HCT116 (cell line): ENCODE measurements around the gene CCER1. TPM values are rescaled to one million over a fixed set of nuclear protein-coding genes. Genes with fewer than 3 reads are reported as not detected.

Experiments used
- ATAC-seq: fragments of 200-7000 bp; cut with Tn5 transposase; 2 replicates; pipeline ENCODE4 v1.9.1; 2020; ENCODE audit warnings: mild to moderate bottlenecking, moderate library complexity
- BruUV-seq: library from RNA; stranded (reverse); fragments of 400-500 nt; replicated peaks from 2 replicates; lab custom pipeline; 2021; lab: Mats Ljungman, UMichigan
- CTCF ChIA-PET: fragments of 300-600 bp; sonication (Branson Sonifier 250); formaldehyde crosslinking; loops from one replicate; lab custom pipeline; 2021; ENCODE audit warnings: antibody characterized with exemption; lab: Charles Lee
- POLR2A ChIA-PET: fragments of 300-600, 350-600 bp; sonication (Branson Sonifier 250); formaldehyde crosslinking; loops from one replicate; lab custom pipeline; 2021; ENCODE audit warnings: antibody characterized with exemption; lab: Charles Lee
- RAD21 ChIA-PET, 2 experiments: fragments of 300-600 bp; sonication (Branson Sonifier 250); formaldehyde crosslinking; loops; one replicate each; lab custom pipeline; 2023; ENCODE audit warnings: low total read pairs in 2 of 2; ENCODE audit not compliant: uncharacterized antibody in 2 of 2, unreplicated experiment in 2 of 2, low non-redundant PET in 1 of 2; lab: Charles Lee
- DNase-seq: peaks from one replicate; pipeline ENCODE4 v3.0.0-alpha.2; 2010; ENCODE audit warnings: low read depth, low spot score
- H2AFZ ChIP-seq: fragments of 200-600 bp; shearing (Covaris generic), sonication (generic); 2 replicates; pipeline ENCODE4 v1.6.1; 2017; ENCODE audit warnings: low read depth, mixed run types, mixed read lengths, antibody characterized with exemption, low read length; ENCODE audit not compliant: poor library complexity, severe bottlenecking
- H3K27ac ChIP-seq: 2 replicates; pipeline ENCODE4 v1.5.1; 2012; ENCODE audit warnings: low read depth, low read length
- H3K27me3 ChIP-seq: fragments of 200-600 bp; sonication (generic); 2 replicates; pipeline ENCODE4 v1.6.1; 2016; ENCODE audit warnings: mixed run types, low read length, mixed read lengths; ENCODE audit not compliant: insufficient read depth
- H3K36me3 ChIP-seq, 2 experiments: fragments of 200-500 bp in 1 of 2; fragments of 200-600 bp in 1 of 2; sonication (Bioruptor generic) in 1 of 2; sonication (generic) in 1 of 2; 2 replicates each; pipeline versions ENCODE4 v1.5.1 to v1.6.1; 2014 to 2016; ENCODE audit warnings: low read length in 2 of 2, inconsistent platforms in 1 of 2, mixed read lengths in 1 of 2, mixed run types in 1 of 2; ENCODE audit not compliant: insufficient read depth in 2 of 2, control insufficient read depth in 1 of 2
- H3K4me1 ChIP-seq, 2 experiments: fragments of 200-600 bp in 1 of 2; sonication (generic) in 1 of 2; 2 replicates each; pipeline versions ENCODE4 v1.5.1 to v1.6.1; 2012 to 2017; ENCODE audit warnings: low read length in 2 of 2, inconsistent platforms in 1 of 2, mild to moderate bottlenecking in 1 of 2, mixed read lengths in 1 of 2, mixed run types in 1 of 2, moderate library complexity in 1 of 2; ENCODE audit not compliant: insufficient read depth in 2 of 2, control insufficient read depth in 1 of 2
- H3K4me2 ChIP-seq: fragments of 200-600 bp; sonication (generic); 2 replicates; pipeline ENCODE4 v1.6.1; 2017; ENCODE audit warnings: mixed run types, low read length, mixed read lengths
- H3K4me3 ChIP-seq, 2 experiments: fragments of 200-600 bp in 1 of 2; sonication (generic) in 1 of 2; replicated peaks in 1 of 2; 2 replicates each; pipeline ENCODE4 v1.5.1; 2011 to 2016; ENCODE audit warnings: low read length in 2 of 2, control low read depth in 1 of 2, low read depth in 1 of 2, mild to moderate bottlenecking in 1 of 2, mixed read lengths in 1 of 2, mixed run types in 1 of 2
- H3K79me2 ChIP-seq: fragments of 200-600 bp; sonication (generic); 2 replicates; pipeline ENCODE4 v1.6.1; 2017; ENCODE audit warnings: mild to moderate bottlenecking, mixed run types, low read length, moderate library complexity, mixed read lengths; ENCODE audit not compliant: insufficient read depth
- H3K9ac ChIP-seq: fragments of 200-600 bp; sonication (generic); 2 replicates; pipeline ENCODE4 v1.6.1; 2016; ENCODE audit warnings: low read length, mixed read lengths
- H3K9me2 ChIP-seq: fragments of 200-600 bp; sonication (generic), shearing (Covaris generic); 2 replicates; pipeline ENCODE4 v1.6.1; 2017; ENCODE audit warnings: mixed run types, mild to moderate bottlenecking, moderate library complexity; ENCODE audit not compliant: insufficient read depth
- H3K9me3 ChIP-seq, 2 experiments: fragments of 200-500 bp in 1 of 2; fragments of 200-600 bp in 1 of 2; sonication (Bioruptor generic) in 1 of 2; sonication (generic) in 1 of 2; 2 replicates each; pipeline ENCODE4 v1.6.1; 2014 to 2017; ENCODE audit warnings: low read length in 2 of 2, mixed read lengths in 2 of 2, inconsistent platforms in 1 of 2, low read depth in 1 of 2, mild to moderate bottlenecking in 1 of 2, mixed run types in 1 of 2, moderate library complexity in 1 of 2; ENCODE audit not compliant: control insufficient read depth in 1 of 2, insufficient read depth in 1 of 2
- H4K20me1 ChIP-seq: fragments of 200-600 bp; sonication (generic), shearing (Covaris generic); 2 replicates; pipeline ENCODE4 v1.6.1; 2017; ENCODE audit warnings: mixed run types, mild to moderate bottlenecking, moderate library complexity; ENCODE audit not compliant: insufficient read depth
- CEBPB ChIP-seq: IDR thresholded peaks from 2 replicates; pipeline ENCODE4 v1.6.1; 2012; ENCODE audit warnings: low read depth
- EGR1 ChIP-seq: IDR thresholded peaks from 2 replicates; pipeline ENCODE4 v1.6.1; 2012; ENCODE audit warnings: low read depth
- ELF1 ChIP-seq: IDR thresholded peaks from 2 replicates; pipeline ENCODE4 v1.6.1; 2012; ENCODE audit warnings: low read depth, borderline replicate concordance
- EZH2phosphoT487 ChIP-seq: fragments of 200-600 bp; IDR thresholded peaks from 2 replicates; pipeline ENCODE4 v1.6.1; 2018; ENCODE audit warnings: antibody characterized with exemption, borderline replicate concordance
- FOSL1 ChIP-seq: IDR thresholded peaks from 2 replicates; pipeline ENCODE4 v1.6.1; 2012; ENCODE audit warnings: low read depth
- JUND ChIP-seq: IDR thresholded peaks from 2 replicates; pipeline ENCODE4 v1.6.1; 2012
- POLR2A ChIP-seq: IDR thresholded peaks from 2 replicates; pipeline ENCODE4 v1.7.0; 2011; ENCODE audit warnings: borderline replicate concordance; ENCODE audit not compliant: insufficient read depth, insufficient read length; ENCODE audit errors: extremely low read depth
- RAD21 ChIP-seq: IDR thresholded peaks from 2 replicates; pipeline ENCODE4 v1.6.1; 2012; ENCODE audit warnings: low read depth, mild to moderate bottlenecking
- SP1 ChIP-seq: IDR thresholded peaks from 2 replicates; pipeline ENCODE4 v1.6.1; 2012; ENCODE audit warnings: low read depth
- SRF ChIP-seq: IDR thresholded peaks from 2 replicates; pipeline ENCODE4 v1.6.1; 2012; ENCODE audit warnings: low read depth
- YY1 ChIP-seq: IDR thresholded peaks from 2 replicates; pipeline ENCODE4 v1.6.1; 2011; ENCODE audit warnings: low read length, low read depth, moderate library complexity, mild to moderate bottlenecking; ENCODE audit not compliant: insufficient replicate concordance; ENCODE audit errors: extremely low read depth
- ZNF274 ChIP-seq: fragments of 200-500 bp; sonication (Bioruptor generic); IDR thresholded peaks from 2 replicates; pipeline ENCODE4 v1.6.1; 2014; ENCODE audit warnings: mild to moderate bottlenecking, low read depth, low read length, inconsistent platforms
- intact Hi-C: fragments of 100-400 bp; cut with micrococcal nuclease; formaldehyde crosslinking; loops from 2 replicates; pipeline ENCODE4 v1.10.0; 2022
- total RNA-seq: library from RNA; stranded (reverse); gene quantifications from one replicate; pipeline ENCODE4 v1.2.1, GENCODE V29; 2021; ENCODE audit not compliant: unreplicated experiment
- TF ChIP-seq, protein P1 (sequence below): IDR thresholded peaks from 2 replicates; pipeline ENCODE4 v1.6.1; 2012; ENCODE audit warnings: low read depth
- TF ChIP-seq, protein P2 (sequence below): IDR thresholded peaks from 2 replicates; pipeline ENCODE4 v1.6.1; 2011; ENCODE audit warnings: mild to moderate bottlenecking, low read length, moderate library complexity; ENCODE audit not compliant: insufficient replicate concordance; ENCODE audit errors: extremely low read depth
- TF ChIP-seq, protein P3 (sequence below), 3 experiments: fragments of 200-600 bp in 1 of 3; sonication (generic) in 1 of 3; IDR thresholded peaks in 2 of 3; conservative IDR thresholded peaks in 1 of 3; 2 replicates each; pipeline ENCODE4 v1.5.1; 2012 to 2017; ENCODE audit warnings: low read depth in 2 of 3, low read length in 2 of 3, antibody characterized with exemption in 1 of 3, borderline replicate concordance in 1 of 3, control low read depth in 1 of 3, mild to moderate bottlenecking in 1 of 3, mixed read lengths in 1 of 3, mixed run types in 1 of 3, moderate library complexity in 1 of 3; ENCODE audit not compliant: insufficient read depth in 1 of 3
- TF ChIP-seq, protein P4 (sequence below): IDR thresholded peaks from 2 replicates; pipeline ENCODE4 v1.6.1; 2012

Gene CCER1
- total RNA-seq, 1 experiment from 2014 or later = not detected

DNA sequence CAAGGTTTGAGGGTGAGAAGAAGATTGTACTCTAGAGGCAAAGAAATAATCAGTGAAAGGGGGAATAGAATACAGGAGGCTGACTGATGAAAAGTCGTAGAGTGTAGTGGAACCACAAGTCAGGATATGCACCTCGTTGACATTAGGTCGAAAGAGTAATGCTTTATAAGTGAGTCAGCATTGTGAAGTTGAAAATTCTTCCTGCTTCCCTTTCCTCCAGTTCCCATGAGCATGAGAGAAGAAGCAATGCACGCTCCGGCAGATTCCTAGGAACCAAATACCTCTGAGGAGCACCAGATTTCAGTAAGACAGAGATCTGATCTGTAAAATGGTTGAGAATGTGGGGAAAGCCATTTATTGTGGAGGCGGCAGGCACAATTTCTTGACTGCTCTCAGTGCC lies 16.5 kb downstream of the CCER1 start:
- intact Hi-C loops = no loop called here
- ATAC-seq (no peak), DNase-seq (no peak)
- TF ChIP-seq RAD21 = no peak
- TF ChIP-seq CEBPB = no peak
- TF ChIP-seq, protein P1, sequence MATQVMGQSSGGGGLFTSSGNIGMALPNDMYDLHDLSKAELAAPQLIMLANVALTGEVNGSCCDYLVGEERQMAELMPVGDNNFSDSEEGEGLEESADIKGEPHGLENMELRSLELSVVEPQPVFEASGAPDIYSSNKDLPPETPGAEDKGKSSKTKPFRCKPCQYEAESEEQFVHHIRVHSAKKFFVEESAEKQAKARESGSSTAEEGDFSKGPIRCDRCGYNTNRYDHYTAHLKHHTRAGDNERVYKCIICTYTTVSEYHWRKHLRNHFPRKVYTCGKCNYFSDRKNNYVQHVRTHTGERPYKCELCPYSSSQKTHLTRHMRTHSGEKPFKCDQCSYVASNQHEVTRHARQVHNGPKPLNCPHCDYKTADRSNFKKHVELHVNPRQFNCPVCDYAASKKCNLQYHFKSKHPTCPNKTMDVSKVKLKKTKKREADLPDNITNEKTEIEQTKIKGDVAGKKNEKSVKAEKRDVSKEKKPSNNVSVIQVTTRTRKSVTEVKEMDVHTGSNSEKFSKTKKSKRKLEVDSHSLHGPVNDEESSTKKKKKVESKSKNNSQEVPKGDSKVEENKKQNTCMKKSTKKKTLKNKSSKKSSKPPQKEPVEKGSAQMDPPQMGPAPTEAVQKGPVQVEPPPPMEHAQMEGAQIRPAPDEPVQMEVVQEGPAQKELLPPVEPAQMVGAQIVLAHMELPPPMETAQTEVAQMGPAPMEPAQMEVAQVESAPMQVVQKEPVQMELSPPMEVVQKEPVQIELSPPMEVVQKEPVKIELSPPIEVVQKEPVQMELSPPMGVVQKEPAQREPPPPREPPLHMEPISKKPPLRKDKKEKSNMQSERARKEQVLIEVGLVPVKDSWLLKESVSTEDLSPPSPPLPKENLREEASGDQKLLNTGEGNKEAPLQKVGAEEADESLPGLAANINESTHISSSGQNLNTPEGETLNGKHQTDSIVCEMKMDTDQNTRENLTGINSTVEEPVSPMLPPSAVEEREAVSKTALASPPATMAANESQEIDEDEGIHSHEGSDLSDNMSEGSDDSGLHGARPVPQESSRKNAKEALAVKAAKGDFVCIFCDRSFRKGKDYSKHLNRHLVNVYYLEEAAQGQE = no peak
- TF ChIP-seq EZH2phosphoT487 = no peak
- no peak for TF ChIP-seq SRF
- TF ChIP-seq EGR1 = no peak
- TF ChIP-seq, protein P2, sequence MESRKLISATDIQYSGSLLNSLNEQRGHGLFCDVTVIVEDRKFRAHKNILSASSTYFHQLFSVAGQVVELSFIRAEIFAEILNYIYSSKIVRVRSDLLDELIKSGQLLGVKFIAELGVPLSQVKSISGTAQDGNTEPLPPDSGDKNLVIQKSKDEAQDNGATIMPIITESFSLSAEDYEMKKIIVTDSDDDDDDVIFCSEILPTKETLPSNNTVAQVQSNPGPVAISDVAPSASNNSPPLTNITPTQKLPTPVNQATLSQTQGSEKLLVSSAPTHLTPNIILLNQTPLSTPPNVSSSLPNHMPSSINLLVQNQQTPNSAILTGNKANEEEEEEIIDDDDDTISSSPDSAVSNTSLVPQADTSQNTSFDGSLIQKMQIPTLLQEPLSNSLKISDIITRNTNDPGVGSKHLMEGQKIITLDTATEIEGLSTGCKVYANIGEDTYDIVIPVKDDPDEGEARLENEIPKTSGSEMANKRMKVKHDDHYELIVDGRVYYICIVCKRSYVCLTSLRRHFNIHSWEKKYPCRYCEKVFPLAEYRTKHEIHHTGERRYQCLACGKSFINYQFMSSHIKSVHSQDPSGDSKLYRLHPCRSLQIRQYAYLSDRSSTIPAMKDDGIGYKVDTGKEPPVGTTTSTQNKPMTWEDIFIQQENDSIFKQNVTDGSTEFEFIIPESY = no peak
- TF ChIP-seq FOSL1 = no peak
- TF ChIP-seq, protein P3, sequence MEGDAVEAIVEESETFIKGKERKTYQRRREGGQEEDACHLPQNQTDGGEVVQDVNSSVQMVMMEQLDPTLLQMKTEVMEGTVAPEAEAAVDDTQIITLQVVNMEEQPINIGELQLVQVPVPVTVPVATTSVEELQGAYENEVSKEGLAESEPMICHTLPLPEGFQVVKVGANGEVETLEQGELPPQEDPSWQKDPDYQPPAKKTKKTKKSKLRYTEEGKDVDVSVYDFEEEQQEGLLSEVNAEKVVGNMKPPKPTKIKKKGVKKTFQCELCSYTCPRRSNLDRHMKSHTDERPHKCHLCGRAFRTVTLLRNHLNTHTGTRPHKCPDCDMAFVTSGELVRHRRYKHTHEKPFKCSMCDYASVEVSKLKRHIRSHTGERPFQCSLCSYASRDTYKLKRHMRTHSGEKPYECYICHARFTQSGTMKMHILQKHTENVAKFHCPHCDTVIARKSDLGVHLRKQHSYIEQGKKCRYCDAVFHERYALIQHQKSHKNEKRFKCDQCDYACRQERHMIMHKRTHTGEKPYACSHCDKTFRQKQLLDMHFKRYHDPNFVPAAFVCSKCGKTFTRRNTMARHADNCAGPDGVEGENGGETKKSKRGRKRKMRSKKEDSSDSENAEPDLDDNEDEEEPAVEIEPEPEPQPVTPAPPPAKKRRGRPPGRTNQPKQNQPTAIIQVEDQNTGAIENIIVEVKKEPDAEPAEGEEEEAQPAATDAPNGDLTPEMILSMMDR (IDR thresholded peaks at IDR 0.05 in 2 of 3, conservative IDR thresholded peaks at IDR 0.05 in 1 of 3; ENCODE audit: borderline replicate concordance in 1 of 3, insufficient read depth in 1 of 3, low read depth in 2 of 3, low read length in 2 of 3) = no peak
- TF ChIP-seq ELF1 = no peak
- no peak for TF ChIP-seq YY1
- TF ChIP-seq POLR2A = no peak
- TF ChIP-seq ZNF274 = no peak
- TF ChIP-seq JUND = no peak
- no peak for TF ChIP-seq SP1
- TF ChIP-seq, protein P4, sequence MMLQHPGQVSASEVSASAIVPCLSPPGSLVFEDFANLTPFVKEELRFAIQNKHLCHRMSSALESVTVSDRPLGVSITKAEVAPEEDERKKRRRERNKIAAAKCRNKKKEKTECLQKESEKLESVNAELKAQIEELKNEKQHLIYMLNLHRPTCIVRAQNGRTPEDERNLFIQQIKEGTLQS = no peak
- Histone ChIP-seq H3K36me3 (no peaks in the 10 kb centered on the region), H3K9me3 (no peaks in the 10 kb centered on the region), H3K4me3 (no peak overlapping the region), H2AFZ (no peak overlapping the region), H3K27ac (no peak overlapping the region), H3K79me2 (no peaks in the 10 kb centered on the region), H4K20me1 (no peaks in the 10 kb centered on the region), H3K9ac (no peak overlapping the region), H3K27me3 (no peaks in the 10 kb centered on the region), H3K4me1 (peaks cover 0 to 12% of the 10 kb centered on the region in 2 experiments; a peak in 3 of 4 replicates), H3K4me2 (no peak overlapping the region), H3K9me2 (no peaks in the 10 kb centered on the region)
- no TSS peak for BruUV-seq
- POLR2A ChIA-PET = no interaction called here
- CTCF ChIA-PET = no interaction called here
- RAD21 ChIA-PET = no interaction called here
